OCI-LY7 (cell line): Measurements from ENCODE around the gene ZNF605.

Experiments used
- EZH2phosphoT487 ChIP-seq: fragments of 200-600 bp; sonication (generic); IDR thresholded peaks from 2 replicates; pipeline ENCODE4 v1.6.1; 2018; ENCODE audit warnings: low read depth, borderline replicate concordance, mild to moderate bottlenecking, mixed run types, antibody characterized with exemption, low read length, moderate library complexity, mixed read lengths
- TF ChIP-seq, protein P1 (sequence below): fragments of 200-600 bp; sonication (generic); conservative IDR thresholded peaks from 2 replicates; pipeline ENCODE4 v1.5.1; 2014; ENCODE audit warnings: mild to moderate bottlenecking, antibody characterized with exemption, low read length, moderate library complexity, mixed read lengths

DNA sequence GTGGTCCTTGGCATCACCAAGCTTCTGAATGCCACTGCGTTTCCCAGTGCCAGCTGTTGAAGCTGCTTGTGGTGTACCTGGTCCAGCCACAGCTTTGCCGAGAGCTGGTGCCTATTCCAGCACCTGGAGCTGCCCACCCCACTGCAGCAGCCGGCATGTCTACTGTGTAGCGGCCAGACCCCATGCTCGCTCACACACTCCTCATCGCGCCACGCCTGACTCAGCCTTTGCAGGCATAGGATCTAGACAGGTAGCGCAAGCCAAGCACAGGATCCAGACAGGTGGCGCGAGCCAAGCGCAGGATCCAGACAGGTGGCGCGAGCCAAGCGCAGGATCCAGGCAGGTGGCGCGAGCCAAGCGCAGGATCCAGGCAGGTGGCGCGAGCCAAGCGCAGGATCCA is 11.6 kb upstream of the ZNF605 start:
- TF ChIP-seq, protein P1, sequence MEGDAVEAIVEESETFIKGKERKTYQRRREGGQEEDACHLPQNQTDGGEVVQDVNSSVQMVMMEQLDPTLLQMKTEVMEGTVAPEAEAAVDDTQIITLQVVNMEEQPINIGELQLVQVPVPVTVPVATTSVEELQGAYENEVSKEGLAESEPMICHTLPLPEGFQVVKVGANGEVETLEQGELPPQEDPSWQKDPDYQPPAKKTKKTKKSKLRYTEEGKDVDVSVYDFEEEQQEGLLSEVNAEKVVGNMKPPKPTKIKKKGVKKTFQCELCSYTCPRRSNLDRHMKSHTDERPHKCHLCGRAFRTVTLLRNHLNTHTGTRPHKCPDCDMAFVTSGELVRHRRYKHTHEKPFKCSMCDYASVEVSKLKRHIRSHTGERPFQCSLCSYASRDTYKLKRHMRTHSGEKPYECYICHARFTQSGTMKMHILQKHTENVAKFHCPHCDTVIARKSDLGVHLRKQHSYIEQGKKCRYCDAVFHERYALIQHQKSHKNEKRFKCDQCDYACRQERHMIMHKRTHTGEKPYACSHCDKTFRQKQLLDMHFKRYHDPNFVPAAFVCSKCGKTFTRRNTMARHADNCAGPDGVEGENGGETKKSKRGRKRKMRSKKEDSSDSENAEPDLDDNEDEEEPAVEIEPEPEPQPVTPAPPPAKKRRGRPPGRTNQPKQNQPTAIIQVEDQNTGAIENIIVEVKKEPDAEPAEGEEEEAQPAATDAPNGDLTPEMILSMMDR = no peak
- TF ChIP-seq EZH2phosphoT487 = no peak
